Measurements from ENCODE around the gene PRR14.
A peak's percentile ranks its signal among the peaks of the same experiment; 100 is the strongest.

PRR14 gene

DNA sequence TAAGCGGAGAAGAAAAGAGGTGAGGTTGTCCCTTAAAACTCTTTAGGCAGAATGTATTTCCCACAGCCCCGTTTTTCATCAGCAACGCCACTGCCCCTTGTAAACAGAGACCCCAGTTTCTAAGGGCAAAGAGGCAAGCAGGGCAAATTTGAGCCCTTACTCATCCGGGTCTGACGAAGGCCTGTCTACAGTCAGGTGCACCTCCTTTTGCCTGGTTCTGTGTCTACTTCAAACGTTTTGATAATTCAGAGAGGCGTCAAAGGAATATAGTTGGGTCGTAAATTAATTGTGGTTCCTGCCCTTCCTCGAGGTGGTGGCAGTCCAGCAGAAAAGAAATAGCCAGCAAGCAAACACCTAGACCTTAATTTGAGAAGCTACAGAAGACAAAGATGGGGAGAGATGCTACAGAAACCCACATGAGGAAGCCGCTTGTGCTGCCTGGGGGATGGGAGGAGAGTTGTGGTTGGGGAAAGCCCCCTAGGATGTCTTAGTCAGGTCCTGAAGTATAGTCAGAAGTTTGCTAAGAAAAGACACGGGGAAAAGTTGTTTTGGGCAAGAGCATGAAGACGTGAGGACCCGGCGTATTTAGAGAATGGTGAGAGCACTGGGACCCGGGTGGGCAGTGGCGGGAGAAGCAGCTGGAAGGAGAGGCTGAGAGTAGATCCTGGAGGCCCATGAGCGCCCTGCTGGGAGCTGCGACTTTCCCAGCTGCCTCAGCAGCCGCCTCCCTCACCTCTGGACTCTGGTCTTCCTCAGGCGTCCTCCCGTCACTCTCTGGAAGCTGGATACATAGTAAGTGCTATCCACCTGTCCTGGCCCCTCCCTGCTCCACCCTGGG is 9.9 kb downstream of the PRR14 start:
- peak; percentile 79 to 83 for DNase-seq

DNA sequence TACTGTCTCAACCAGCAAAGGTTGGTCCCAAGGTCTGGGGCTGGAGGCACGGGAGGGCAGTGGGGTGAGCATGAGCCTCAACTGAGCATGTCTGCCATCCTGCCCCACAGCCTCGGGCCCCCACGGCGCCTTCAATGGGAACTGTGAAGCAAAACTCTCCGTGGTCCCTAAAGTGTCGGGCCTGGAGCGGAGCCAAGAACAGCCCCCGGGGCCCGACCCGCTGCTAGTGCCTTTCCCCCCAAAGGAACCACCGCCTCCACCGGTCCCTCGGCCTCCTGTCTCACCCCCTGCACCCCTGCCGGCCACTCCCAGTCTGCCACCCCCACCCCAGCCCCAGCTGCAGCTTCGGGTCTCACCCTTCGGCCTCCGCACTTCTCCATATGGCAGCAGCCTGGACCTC is 11.7 kb downstream of the PRR14 start:
- no peak for DNase-seq

DNA sequence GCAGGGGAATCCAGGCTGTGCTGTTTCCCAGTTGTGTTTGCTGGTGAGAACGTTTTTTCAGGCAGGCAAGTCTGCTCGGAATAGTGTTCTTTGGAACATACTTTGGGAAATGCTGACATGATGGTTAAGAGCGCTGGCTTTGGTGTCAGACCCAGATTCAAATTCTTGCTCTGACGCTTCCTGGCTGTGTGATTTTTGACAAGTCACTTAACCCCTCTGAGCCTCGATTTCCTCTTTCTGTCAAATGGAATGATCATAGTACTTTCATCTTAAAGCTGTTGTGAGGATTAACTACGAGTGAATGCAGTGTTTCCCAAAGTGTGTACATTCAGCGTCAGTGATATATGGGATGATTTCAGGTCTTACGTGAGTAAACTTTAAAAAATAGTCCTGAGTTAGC is 12.3 kb downstream of the PRR14 start:
- no peak for DNase-seq

DNA sequence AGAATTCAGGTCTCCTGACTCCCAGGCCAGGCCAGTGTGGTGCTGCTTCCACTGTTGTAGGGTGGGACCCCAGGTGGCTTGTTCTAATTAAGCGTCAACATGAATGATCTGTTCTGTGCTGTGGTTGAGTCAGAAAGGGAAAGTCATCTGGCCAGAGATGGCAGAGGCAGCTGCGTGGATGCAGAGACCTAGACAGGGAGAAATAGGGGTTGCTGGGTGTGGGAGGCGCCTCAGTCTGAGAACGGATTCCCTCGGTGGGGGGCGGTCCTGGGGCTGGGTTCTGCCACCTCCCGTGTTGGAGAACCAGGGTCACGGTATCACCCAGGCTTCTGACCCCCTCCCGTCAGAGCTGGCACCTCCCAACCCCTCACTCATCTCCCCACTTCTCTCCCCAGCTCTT is 13.1 kb downstream of the PRR14 start:
- no peak for DNase-seq

DNA sequence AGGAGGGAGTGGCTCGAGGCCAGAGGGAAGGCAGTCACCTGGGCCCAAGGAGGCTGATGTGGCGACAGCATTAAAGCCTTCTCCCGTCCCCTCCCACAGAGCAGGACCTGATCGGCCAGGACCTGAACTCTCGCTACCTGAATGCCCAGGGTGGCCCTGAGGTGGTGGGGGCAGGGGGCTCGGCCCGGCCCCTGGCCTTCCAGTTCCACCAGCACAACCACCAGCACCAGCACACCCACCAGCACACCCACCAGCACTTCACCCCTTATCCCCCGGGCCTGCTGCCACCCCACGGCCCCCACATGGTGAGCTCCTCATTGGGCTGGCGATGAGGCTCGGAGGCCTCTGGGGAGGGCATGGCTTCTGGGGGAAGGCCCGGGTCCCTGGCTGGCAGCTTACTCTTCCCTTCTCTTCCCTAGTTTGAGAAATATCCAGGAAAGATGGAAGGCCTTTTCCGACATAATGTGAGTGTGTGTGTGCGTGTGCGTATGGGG is 13.9 kb downstream of the PRR14 start:
- DNase-seq, result no peak

DNA sequence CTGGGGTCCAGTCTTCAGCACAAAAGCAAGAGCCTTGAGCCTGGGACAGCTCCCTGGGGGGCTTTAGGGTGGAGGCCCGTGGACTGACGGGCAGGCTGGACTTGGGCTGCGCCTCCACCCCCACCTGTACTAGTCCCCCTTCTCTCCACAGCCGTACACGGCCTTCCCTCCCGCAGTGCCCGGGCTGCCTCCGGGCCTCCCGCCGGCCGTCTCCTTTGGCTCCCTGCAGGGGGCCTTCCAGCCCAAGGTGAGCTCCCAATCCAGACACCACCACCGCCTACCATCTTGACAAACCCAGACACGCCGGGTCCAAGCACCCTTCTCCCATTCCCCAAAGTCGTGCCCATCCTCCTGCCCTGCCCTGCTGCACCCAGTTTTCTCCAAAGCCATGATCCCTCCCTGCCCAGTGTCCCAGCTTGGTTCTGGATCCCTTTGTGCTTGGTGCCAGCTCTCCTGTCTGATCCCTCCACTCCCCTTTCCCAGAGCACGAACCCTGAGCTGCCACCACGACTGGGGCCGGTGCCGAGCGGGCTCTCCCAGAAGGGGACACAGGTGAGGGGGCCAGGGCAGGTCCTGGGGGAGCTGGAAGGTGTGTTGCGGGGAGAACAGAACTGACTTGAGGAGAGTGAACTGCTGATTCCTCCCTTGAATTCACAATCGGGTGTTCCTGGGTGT is 14.5 kb downstream of the PRR14 start:
- no peak for DNase-seq

DNA sequence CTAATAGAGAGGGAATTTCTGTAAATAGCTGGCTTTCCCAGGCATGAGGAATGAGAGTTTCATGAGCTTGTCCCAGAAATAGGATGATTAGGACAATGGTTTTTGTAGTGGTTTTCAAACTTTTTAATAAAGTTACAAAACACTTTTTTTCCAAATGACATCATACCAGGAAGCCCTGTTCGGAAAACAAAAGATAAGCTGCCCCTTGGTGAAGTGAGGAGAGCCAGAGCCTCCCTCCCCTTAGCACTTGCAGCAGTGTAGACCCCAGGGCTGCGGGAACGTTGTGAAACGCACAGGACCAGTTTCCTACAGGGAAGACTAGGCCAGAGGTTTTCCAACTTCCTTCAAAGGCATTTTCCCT is 15.1 kb downstream of the PRR14 start:
- no peak for DNase-seq

DNA sequence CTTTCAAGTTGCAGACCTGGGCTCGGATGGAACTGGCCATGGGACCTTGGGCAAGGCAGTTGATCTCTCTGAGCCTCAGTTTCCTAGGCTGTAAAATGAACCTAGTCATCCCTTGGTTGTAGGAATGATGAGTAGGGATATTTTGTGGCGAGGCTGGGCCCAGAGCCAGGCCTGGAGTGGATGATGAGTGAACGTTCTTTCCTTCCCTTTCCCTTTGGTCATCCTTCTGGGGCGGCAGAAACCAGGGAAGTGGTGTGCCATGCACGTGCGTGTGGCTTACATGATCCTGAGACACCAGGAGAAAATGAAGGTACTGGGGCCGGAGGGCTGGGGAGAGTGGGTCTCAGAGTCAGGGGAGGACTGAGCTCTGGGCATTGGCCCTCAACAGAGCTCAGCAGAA is 15.9 kb downstream of the PRR14 start:
- no peak for DNase-seq

DNA sequence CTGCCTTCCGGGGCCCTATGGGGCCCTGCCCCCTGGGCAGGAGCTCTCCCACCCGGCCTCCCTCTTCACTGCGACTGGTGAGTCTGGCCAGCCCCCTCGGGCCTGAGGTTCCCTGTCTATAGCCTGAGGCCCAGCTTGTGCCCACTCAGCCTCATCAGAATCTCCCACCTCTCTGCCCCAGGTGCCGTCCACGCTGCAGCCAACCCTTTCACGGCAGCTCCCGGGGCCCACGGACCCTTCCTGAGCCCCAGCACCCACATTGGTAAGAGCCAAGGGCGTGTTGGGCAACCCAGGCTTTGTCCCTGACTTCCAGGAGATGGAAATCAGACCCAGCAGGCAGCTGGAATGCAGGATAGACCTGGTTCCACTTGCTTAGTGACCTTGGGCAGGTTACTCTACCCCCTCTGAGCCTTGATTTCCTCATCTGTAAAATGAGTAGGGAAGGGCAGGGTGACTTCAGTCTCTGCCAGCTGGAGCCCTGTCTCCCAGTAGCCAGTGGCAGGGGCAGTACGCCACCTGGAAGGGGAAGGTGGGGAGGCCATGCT is 16.7 kb downstream of the PRR14 start:
- no peak for DNase-seq

DNA sequence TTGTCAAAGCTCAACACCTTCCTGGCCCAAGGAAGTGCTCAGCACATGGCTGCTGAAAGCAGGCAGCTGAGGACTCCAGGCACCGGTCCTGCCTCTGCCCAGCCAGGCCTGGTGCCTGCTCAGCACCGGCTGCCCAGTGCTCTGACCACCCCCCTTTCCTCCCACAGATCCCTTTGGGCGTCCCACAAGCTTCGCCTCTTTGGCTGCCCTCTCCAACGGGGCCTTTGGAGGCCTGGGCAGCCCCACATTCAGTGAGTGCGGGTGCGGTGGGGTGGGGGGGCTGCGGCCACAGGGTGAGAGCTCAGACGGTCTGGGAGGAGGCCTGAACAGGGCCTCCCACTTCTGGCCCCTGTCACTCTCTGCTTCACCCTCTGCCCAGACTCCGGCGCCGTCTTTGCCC is 17.6 kb downstream of the PRR14 start:
- no peak for DNase-seq

DNA sequence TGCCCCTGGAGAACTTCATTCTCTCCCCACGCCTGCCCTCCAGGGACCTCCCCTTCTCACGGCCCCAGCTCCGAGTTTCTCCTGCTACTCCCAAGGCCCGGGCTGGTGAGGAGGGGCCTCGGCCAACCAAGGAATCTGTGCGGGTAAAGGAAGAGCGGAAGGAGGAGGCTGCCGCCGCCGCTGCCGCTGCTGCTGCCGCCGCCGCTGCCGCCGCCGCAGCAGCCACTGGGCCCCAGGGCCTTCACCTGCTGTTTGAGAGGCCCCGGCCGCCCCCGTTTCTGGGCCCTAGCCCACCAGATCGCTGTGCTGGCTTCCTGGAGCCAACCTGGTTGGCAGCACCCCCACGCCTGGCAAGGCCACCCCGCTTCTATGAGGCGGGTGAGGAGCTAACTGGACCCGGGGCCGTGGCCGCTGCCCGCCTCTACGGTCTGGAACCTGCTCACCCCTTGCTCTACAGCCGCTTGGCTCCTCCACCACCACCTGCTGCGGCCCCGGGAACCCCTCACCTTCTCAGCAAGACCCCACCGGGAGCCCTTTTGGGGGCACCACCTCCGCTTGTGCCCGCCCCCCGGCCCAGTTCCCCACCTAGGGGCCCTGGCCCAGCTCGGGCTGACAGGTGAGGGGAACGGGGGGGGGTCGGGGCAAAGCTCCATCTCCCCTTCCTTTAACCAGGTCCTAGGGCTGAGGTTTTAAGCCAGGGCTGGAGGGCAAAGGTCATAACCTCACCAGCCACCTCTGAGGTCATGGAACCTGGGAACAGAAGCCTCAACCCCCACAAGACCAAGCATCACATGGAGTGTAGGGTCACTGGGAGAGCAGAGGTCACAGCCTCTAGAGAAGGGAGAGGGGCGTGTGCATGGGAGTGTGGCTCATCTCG is 18.5 kb downstream of the PRR14 start:
- DNase-seq, result no peak

DNA sequence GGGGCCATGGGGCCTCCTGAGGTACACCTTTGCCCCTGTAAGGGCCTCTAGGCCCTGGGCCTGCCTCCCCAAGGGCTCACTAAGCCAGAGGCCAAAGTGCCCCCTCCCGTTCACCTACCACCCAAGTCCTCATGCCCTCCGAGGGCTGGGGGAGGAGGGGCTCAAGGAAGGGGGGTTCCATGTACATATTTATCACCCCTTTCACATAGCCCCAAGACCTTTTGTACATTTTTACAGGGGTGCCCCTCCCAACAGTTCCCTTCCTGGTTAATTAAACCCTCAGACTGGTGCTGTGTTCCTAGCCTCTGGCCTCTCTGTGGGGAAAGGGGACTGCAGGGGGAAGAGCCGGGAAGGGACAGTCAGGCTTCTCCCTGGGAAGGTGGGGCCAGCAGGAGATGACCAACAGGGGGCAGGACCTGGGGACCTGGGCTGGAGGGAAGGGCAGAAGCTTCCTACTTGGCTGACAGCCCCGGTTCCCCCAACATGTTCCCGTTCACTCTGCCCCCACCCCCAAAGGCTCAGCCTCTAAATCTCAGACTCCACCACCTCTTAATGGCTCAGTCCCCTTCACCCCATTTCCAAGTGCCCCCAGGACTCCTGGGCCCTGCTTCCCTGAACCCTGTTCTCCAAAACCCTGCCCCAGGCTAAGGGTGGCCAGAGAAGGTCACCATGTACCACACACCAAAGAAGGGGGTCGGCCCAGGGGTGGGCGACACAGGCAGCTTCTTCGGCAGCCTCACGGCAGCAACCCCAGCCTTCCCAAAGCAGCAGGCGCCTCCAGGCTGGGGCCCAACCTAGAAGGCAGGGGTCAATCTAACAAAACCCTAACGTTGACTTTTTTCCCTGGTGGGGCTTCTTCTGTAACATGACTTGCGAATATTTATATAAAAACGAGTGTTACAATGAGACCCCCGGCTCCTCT is 19.4 kb downstream of the PRR14 start:
- DNase-seq, result no peak

DNA sequence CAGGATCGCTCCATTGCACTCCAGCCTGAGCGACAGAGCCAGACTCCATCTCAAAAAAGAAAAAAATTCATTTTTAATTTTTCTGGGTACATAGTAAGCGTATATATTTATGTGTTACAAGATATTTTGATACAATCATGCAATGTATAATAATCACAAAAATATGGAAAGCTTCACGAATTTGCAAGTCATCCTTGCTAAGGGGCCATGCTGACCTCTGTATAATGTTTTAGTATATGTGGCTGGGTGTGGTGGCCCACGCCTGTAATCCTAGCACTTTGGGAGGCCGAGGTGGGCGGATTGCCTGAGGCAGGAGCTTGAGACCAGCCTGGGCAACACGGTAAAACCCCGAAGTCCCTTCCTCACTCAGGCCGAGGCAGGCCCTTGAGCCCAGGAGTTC is 24.4 kb downstream of the PRR14 start:
- DNase-seq, result no peak

DNA sequence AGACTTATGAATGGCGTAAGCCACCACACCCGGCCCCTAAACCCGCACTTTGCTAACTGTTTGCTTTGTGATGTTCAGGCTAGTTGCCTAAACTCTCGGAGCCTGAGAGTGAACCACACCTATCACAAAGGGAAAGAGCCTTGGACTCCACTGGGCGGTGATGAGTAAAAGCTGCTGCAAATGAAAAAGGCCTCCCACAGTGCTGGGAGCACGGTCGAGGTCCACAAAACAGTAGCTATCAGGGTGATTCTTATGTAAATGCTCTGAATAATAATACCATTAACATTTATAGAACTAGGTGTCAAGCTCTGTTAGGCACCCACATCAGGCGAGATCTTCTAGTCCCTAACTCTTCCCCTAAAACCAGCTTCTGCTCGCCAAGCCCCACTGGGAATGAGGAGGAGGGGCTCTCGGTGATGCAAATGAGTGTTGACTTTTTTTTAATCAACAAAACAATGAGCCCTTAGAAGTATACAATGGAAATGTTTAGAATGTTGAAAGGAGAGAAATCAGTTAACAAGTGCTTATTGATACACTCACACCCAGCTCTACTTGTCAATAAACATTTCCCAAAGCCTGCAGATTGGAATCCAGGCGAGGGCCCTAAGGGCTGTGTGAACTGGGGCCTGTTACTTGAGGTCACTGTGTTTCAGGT is 27.3 kb downstream of the PRR14 start:
- no peak for DNase-seq

DNA sequence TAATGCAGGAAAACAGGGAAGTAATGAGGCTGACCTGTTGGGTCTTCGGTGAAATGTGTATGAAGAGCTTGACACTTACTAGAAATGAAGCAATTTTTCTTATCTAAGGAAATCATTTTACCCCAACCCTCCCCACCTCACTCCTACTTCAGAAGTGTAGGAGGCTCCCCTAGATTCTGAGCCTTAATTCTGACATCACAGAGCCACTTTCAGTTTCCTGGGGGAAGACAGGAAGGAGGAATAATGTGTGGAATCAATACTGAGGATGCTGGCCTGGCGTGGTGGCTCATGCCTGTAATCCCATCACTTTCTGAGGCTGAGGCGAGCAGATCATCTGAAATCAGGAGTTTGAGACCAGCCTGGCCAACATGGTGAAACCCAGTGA is 27.8 kb downstream of the PRR14 start:
- no peak for DNase-seq

DNA sequence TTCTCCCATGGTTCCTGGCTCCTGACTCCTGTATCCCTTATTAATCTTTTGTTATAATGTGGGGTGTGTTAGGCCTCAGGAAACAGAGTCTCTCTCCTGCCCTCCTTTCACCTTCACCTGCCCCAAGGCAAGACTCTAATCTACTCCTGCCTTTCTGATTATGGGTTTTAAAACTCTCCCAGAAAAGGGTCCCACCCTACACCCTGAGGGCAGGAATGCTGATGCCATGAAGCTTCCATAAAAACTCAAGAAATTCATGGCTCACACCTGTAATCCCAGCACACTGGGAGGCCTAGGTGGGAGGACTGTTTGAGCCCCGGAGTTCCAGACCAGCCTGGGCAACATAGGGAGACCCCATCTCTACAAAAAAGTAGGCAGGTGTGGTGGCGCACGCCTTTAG is 29.6 kb downstream of the PRR14 start:
- no peak for DNase-seq

DNA sequence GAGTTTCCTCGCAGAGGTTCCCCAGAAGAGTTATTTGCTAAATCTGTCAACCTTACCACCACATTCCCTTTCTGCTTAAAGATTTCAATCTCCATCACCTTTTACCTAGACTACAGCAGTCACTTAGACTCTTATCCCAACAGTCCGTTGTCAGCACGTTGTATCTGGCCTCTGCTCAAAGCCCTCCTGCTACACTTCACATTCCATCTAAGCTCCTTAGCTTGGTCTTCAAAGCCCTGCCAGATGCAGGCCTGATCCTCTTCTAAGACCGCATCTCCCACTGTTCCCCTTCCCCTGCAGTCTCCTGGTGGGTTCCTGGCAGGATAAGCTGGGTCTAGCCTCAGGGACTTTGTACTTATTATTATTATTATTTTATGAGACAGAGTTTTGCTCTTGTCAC is 37.9 kb downstream of the PRR14 start:
- no peak for DNase-seq

DNA sequence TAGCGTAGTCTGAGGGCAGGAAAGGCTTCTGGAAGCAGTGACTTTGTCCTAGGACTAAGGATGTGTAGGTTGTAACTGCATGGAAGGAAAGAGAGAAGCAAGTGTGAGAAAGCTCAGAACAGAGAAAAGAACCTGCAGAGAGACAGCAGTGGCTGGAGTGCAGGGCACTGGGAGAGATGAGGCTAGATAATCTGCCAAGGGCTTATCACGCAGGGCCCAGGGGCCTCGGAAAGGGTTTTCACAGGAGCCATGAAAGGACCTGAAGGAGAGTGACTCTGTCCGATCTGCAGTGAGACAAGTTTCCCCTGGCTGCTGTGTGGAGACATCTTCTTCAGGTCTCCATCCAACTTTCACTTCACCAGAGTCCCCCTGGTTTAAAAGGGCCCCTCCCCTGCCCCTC is 41.1 kb downstream of the PRR14 start:
- no peak for DNase-seq

DNA sequence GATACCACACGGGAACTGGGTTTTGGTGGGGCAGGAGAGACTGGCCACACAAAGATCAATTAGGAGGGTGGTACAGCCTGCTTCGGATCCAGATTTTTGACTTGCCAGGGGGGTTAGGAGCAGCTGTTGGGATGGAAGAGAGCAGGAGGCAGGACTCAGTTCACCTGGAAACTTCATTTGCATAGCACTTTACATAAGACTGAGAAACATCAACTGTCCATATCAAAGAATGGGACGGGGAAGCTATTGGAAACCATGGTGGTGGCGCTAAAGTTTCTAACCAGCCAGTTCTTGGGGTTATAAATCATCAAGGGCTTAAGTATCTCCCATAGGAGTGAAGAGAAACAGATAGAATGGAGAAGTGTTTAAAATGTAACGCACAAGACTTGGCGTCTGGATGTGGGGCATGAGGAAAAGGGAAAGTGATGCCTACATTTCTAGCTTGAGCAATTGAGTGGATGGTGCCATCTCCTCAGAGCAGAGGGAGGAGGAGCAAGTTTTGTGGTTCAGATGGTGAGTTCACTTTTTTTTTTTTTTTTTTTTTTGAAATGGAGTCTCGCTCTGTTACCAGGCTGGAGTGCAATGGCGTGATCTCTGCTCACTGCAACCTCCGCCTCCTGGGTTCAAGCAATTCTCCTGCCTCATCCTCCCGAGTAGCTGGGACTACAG is 41.8 kb downstream of the PRR14 start:
- no peak for DNase-seq

DNA sequence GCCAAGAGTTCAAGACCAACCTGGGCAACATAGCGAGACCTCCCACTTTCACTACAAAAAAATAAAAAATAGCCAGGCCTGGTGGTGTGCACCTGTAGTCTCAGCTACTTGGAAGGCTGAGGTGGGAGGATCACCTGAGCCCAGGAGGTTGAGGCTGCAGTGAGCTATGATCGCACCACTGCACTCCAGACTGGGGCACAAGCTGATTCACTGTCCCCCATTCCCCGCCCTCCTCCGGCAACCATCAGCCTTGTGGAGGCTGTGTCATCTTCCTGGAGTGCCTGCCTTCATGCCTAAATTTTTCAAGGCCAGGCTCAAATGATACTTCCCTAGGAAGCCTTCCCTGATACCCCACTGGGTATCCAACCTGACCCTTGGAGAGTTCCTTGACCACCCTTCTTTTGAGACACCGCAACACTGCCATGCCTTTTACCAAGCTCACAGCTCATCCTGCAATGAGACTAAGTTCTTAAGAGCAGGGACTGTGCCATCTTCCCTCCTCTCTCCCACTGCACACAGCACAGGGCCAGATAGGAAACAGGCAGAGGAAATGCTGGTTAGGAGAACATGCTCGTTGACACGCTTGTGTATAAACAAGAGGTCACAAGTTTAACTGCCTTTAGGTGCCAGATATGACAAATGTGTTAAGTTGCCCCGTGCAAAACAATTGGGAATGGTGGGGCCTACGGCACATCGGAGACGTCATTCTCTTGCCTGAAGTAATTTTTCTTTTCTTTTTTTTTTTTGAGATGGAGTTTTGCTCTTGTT is 44.4 kb downstream of the PRR14 start:
- no peak for DNase-seq

All from stimulated activated CD4-positive, alpha-beta T cell treated with anti-CD3 and anti-CD28 coated beads, Interleukin-2, amount 100 ng/mL, for 24 hours (primary cell).